Vagina (tissue), 2 donors: ENCODE data around the gene NCOA3.

Source experiments
- POLR2A ChIP-seq, 2 donors: fragments of 450-650 bp; IDR thresholded peaks; one replicate each; pipeline ENCODE4 v1.6.1; 2017; ENCODE audit warnings: antibody characterized with exemption in 2 of 2, mild to moderate bottlenecking in 2 of 2, moderate library complexity in 2 of 2
- POLR2AphosphoS5 ChIP-seq, 2 donors: sonication (generic); formaldehyde crosslinking; IDR thresholded peaks; one replicate each; pipeline ENCODE4 v1.9.0; 2017; ENCODE audit warnings: antibody characterized with exemption in 2 of 2, mild to moderate bottlenecking in 2 of 2, low read depth in 1 of 2; ENCODE audit not compliant: insufficient read depth in 1 of 2
- TF ChIP-seq, protein P1 (sequence below), 3 experiments: fragments of 450-650 bp in 2 of 3; fragments of 200-600 bp in 1 of 3; sonication (generic) in 1 of 3; IDR thresholded peaks; one replicate each; pipeline ENCODE4 v1.5.1; 2017 to 2019; ENCODE audit warnings: antibody characterized with exemption in 3 of 3, mild to moderate bottlenecking in 2 of 3, moderate library complexity in 2 of 3

DNA sequence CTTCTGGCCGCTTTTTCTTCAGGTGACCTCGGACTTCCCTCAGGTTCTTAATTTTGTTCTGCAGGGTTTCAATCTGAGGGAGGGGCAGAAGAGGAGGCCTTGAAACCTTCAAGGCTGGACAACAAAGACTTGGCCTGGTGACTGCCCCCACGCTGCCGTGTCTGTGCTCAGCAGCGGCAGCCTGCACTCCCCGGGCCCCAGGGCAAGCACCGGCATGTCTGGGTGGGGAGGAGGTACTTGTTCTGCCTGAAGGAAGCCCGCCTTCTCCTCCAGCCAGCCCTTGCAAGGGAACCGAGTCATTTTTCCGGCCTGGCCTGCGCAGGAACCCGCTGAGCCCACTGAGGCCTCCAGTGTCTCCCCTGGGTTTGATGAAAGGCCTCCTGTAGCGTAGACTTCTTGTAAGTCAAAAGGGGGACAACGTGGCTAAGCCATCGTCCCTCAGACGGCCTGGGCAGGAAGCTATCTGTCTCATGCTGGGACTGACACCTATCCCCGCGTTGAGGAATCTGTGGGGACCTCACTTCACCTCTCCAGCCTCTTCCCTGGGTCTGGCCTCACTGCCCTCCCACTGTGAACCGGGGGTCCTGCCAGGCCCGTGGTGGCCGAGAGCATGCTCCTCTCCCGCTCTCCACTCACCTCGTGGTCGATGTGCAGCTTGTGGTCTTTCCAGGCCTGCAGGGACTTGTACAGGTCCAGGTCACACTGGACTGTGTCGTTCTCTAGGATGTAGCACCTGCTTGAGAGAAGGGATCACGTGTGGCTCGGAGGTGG, 163.7 kb downstream of the NCOA3 start:
- TF ChIP-seq, protein P1, sequence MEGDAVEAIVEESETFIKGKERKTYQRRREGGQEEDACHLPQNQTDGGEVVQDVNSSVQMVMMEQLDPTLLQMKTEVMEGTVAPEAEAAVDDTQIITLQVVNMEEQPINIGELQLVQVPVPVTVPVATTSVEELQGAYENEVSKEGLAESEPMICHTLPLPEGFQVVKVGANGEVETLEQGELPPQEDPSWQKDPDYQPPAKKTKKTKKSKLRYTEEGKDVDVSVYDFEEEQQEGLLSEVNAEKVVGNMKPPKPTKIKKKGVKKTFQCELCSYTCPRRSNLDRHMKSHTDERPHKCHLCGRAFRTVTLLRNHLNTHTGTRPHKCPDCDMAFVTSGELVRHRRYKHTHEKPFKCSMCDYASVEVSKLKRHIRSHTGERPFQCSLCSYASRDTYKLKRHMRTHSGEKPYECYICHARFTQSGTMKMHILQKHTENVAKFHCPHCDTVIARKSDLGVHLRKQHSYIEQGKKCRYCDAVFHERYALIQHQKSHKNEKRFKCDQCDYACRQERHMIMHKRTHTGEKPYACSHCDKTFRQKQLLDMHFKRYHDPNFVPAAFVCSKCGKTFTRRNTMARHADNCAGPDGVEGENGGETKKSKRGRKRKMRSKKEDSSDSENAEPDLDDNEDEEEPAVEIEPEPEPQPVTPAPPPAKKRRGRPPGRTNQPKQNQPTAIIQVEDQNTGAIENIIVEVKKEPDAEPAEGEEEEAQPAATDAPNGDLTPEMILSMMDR (IDR thresholded peaks at IDR 0.05): no peak
- TF ChIP-seq POLR2A (IDR thresholded peaks at IDR 0.05): no peak
- no peak for TF ChIP-seq POLR2AphosphoS5 (IDR thresholded peaks at IDR 0.05; ENCODE audit: insufficient read depth in 1 of 2, low read depth in 1 of 2)
